ENCODE results near the gene CDH4. TPM values are rescaled to one million over a fixed set of nuclear protein-coding genes. Genes with fewer than 3 reads are reported as not detected.

CDH4 gene
- total and polyA plus RNA-seq, 2 of the 13 experiments (the other 11 are each of a cell fraction or from before 2014, with no cell fraction given) = not detected

DNA sequence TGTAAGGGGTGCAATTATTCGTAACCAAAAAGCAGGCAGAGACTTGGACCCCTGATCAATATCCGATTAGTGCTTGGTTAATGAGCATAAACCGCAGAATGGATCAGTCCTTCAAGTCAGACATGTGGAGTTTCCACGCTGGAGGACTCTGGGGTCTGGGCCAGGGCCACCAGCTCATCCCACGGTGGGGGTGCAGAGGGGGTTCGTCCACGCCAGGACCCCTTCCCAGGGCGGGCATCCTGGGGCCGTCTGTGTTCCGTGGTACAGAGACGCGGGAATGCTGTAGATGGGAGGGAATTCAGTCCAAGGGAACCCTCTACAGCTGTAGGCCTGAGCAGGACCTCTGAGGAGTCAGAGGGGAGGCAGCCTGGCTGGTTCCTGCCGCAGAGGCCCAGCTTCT lies 615.9 kb downstream of the CDH4 start:
- DNase-seq (ENCODE audit: low spot score) (no peak), FAIRE-seq (no peak), ATAC-seq (no peak)
- peaks cover 18 to 87% of the 10 kb centered on the region in 2 experiments for H3K27me3 ChIP-seq (ENCODE audit: control insufficient read depth in 1 of 2, insufficient read depth in 2 of 2, low read length in 2 of 2)
- CTCF ChIA-PET (ENCODE audit: low intra/inter-chr PET ratio, low total read pairs) = no interaction called here
- no peak overlapping the region for H3K9ac ChIP-seq (ENCODE audit: insufficient read depth, low read depth, low read length)
- H3K27ac ChIP-seq (ENCODE audit: extremely low read length, insufficient read depth, low read length) = no peak overlapping the region
- 19% methylated on average over 12 of the region's 13 CpGs for WGBS (ENCODE audit: low lambda C conversion rate)
- in situ Hi-C loops (cut with HindIII; ENCODE audit: extremely low pct_ligation_motif_present, low pct_unique_long_range_greater_than_20kb) = no loop called here
- no peak overlapping the region for H2AFZ ChIP-seq (ENCODE audit: low read length)
- POLR2A ChIA-PET = no interaction called here
- H3K4me2 ChIP-seq (ENCODE audit: low read depth, low read length) = no peak overlapping the region
- H4K20me1 ChIP-seq (ENCODE audit: insufficient read depth, low read length) = no peaks in the 10 kb centered on the region
- H3K79me2 ChIP-seq (ENCODE audit: insufficient read depth, low read length) = no peaks in the 10 kb centered on the region
- H3K9me3 ChIP-seq (ENCODE audit: low read length) = peaks cover 12% of the 10 kb centered on the region
- BruUV-seq (replicated peaks) = no TSS peak
- H3K4me1 ChIP-seq (ENCODE audit: insufficient read depth, low read length) = no peaks in the 10 kb centered on the region
- no peaks in the 10 kb centered on the region for H3K36me3 ChIP-seq (replicated peaks in 1 of 2; ENCODE audit: control insufficient read depth in 1 of 2, insufficient read depth in 2 of 2, low read length in 2 of 2)
- H3K4me3 ChIP-seq (replicated peaks in 1 of 3; ENCODE audit: insufficient read depth in 1 of 3, low read depth in 2 of 3, low read length in 3 of 3) = no peak overlapping the region
- intact Hi-C loops (cut with micrococcal nuclease; ENCODE audit: unreplicated experiment) = no loop called here
- TF ChIP-seq, protein P1, sequence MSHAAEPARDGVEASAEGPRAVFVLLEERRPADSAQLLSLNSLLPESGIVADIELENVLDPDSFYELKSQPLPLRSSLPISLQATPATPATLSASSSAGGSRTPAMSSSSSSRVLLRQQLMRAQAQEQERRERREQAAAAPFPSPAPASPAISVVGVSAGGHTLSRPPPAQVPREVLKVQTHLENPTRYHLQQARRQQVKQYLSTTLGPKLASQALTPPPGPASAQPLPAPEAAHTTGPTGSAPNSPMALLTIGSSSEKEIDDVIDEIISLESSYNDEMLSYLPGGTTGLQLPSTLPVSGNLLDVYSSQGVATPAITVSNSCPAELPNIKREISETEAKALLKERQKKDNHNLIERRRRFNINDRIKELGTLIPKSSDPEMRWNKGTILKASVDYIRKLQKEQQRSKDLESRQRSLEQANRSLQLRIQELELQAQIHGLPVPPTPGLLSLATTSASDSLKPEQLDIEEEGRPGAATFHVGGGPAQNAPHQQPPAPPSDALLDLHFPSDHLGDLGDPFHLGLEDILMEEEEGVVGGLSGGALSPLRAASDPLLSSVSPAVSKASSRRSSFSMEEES (CRISPR knock-in tag; IDR thresholded peaks at IDR 0.05) = no peak
- TF ChIP-seq, protein P2, sequence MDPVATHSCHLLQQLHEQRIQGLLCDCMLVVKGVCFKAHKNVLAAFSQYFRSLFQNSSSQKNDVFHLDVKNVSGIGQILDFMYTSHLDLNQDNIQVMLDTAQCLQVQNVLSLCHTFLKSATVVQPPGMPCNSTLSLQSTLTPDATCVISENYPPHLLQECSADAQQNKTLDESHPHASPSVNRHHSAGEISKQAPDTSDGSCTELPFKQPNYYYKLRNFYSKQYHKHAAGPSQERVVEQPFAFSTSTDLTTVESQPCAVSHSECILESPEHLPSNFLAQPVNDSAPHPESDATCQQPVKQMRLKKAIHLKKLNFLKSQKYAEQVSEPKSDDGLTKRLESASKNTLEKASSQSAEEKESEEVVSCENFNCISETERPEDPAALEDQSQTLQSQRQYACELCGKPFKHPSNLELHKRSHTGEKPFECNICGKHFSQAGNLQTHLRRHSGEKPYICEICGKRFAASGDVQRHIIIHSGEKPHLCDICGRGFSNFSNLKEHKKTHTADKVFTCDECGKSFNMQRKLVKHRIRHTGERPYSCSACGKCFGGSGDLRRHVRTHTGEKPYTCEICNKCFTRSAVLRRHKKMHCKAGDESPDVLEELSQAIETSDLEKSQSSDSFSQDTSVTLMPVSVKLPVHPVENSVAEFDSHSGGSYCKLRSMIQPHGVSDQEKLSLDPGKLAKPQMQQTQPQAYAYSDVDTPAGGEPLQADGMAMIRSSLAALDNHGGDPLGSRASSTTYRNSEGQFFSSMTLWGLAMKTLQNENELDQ (CRISPR knock-in tag; IDR thresholded peaks at IDR 0.05; ENCODE audit: borderline replicate concordance) = no peak
- TF ChIP-seq NCOR1 (IDR thresholded peaks at IDR 0.05; ENCODE audit: borderline replicate concordance, low read length) (no peak), SRSF4 (IDR thresholded peaks at IDR 0.05; ENCODE audit: low read depth, low read length, poor library complexity, severe bottlenecking) (no peak), RAD21 (CRISPR knock-in tag; IDR thresholded peaks at IDR 0.05) (no peak), ZFP82 (CRISPR knock-in tag; IDR thresholded peaks at IDR 0.05; ENCODE audit: borderline replicate concordance) (no peak), ZFP41 (CRISPR knock-in tag; IDR thresholded peaks at IDR 0.05; ENCODE audit: borderline replicate concordance) (no peak), ZNF766 (CRISPR knock-in tag; IDR thresholded peaks at IDR 0.05; ENCODE audit: borderline replicate concordance) (no peak), CHCHD3 (CRISPR knock-in tag; IDR thresholded peaks at IDR 0.05) (no peak), CBX5 (CRISPR knock-in tag; IDR thresholded peaks at IDR 0.05; ENCODE audit: borderline replicate concordance) (no peak), JDP2 (CRISPR knock-in tag; IDR thresholded peaks at IDR 0.05; ENCODE audit: borderline replicate concordance) (no peak), THYN1 (CRISPR knock-in tag; IDR thresholded peaks at IDR 0.05; ENCODE audit: borderline replicate concordance, low read depth) (no peak)
- TF ChIP-seq, protein P3, sequence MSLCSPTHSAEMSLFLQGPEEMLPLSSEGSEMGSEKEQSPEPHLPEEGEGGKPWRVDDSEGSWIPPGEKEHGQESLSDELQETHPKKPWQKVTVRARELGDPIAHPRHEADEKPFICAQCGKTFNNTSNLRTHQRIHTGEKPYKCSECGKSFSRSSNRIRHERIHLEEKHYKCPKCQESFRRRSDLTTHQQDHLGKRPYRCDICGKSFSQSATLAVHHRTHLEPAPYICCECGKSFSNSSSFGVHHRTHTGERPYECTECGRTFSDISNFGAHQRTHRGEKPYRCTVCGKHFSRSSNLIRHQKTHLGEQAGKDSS (CRISPR knock-in tag; IDR thresholded peaks at IDR 0.05; ENCODE audit: borderline replicate concordance, low read depth) = no peak
- TF ChIP-seq, protein P4, sequence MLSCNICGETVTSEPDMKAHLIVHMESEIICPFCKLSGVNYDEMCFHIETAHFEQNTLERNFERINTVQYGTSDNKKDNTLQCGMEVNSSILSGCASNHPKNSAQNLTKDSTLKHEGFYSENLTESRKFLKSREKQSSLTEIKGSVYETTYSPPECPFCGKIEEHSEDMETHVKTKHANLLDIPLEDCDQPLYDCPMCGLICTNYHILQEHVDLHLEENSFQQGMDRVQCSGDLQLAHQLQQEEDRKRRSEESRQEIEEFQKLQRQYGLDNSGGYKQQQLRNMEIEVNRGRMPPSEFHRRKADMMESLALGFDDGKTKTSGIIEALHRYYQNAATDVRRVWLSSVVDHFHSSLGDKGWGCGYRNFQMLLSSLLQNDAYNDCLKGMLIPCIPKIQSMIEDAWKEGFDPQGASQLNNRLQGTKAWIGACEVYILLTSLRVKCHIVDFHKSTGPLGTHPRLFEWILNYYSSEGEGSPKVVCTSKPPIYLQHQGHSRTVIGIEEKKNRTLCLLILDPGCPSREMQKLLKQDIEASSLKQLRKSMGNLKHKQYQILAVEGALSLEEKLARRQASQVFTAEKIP (CRISPR knock-in tag; IDR thresholded peaks at IDR 0.05; ENCODE audit: borderline replicate concordance) = no peak
- TF ChIP-seq, protein P5, sequence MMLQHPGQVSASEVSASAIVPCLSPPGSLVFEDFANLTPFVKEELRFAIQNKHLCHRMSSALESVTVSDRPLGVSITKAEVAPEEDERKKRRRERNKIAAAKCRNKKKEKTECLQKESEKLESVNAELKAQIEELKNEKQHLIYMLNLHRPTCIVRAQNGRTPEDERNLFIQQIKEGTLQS (CRISPR knock-in tag; IDR thresholded peaks at IDR 0.05) = no peak
- TF ChIP-seq, protein P6, sequence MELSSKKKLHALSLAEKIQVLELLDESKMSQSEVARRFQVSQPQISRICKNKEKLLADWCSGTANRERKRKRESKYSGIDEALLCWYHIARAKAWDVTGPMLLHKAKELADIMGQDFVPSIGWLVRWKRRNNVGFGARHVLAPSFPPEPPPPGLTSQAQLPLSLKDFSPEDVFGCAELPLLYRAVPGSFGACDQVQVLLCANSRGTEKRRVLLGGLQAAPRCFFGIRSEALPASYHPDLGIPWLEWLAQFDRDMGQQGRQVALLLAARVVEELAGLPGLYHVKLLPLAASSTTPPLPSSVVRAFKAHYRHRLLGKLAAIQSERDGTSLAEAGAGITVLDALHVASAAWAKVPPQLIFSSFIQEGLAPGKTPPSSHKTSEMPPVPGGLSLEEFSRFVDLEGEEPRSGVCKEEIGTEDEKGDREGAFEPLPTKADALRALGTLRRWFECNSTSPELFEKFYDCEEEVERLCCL (CRISPR knock-in tag; IDR thresholded peaks at IDR 0.05; ENCODE audit: borderline replicate concordance) = no peak

All from HepG2 (cell line).